CD14-positive monocyte (primary cell): ENCODE results near the gene RABGAP1. TPM values are rescaled to one million over a fixed set of nuclear protein-coding genes. Genes with fewer than 3 reads are reported as not detected.
A peak's percentile ranks its signal among the peaks of the same experiment; 100 is the strongest.
"Not testable (repeated sequence)": the region's sequence is repeated elsewhere in the genome, so short reads cannot be mapped to it uniquely, and the experiment has no call there.

Experiments
- DNase-seq, 3 donors: peaks; one replicate each; pipeline ENCODE4 v3.0.0-alpha.2; 2011 to 2022
- H2AFZ ChIP-seq: 2 replicates; pipeline ENCODE4 v1.6.0; 2012; ENCODE audit warnings: mild to moderate bottlenecking, low read depth, low read length, inconsistent platforms; ENCODE audit not compliant: insufficient read depth, poor library complexity, severe bottlenecking
- H3K27ac ChIP-seq, 2 donors: 1 replicate in 1 of 2; 2 replicates in 1 of 2; pipeline ENCODE4 v1.5.1; 2012 to 2013; ENCODE audit warnings: low read length in 2 of 2, control low read depth in 1 of 2, inconsistent platforms in 1 of 2, low read depth in 1 of 2, mild to moderate bottlenecking in 1 of 2
- H3K27me3 ChIP-seq, 2 donors: one replicate each; pipeline versions ENCODE4 v1.6.0 to v1.6.1; 2011 to 2013; ENCODE audit warnings: low read length in 2 of 2; ENCODE audit not compliant: control insufficient read depth in 2 of 2, insufficient read depth in 2 of 2
- H3K36me3 ChIP-seq, 2 donors: replicated peaks in 1 of 2; 1 replicate in 1 of 2; 2 replicates in 1 of 2; pipeline versions ENCODE4 v1.5.1 to v1.6.1; 2012 to 2013; ENCODE audit warnings: low read length in 2 of 2, control low read depth in 1 of 2, inconsistent platforms in 1 of 2, mild to moderate bottlenecking in 1 of 2; ENCODE audit not compliant: insufficient read depth in 2 of 2, control insufficient read depth in 1 of 2
- H3K4me1 ChIP-seq, 2 donors: 1 replicate in 1 of 2; 2 replicates in 1 of 2; pipeline versions ENCODE4 v1.5.1 to v1.6.1; 2012 to 2013; ENCODE audit warnings: low read length in 2 of 2, control low read depth in 1 of 2, inconsistent platforms in 1 of 2, mild to moderate bottlenecking in 1 of 2, moderate library complexity in 1 of 2; ENCODE audit not compliant: insufficient read depth in 2 of 2, control insufficient read depth in 1 of 2
- H3K4me2 ChIP-seq: replicated peaks from 2 replicates; pipeline ENCODE3; 2012; ENCODE audit warnings: low read length, moderate library complexity, mild to moderate bottlenecking; ENCODE audit not compliant: poor library complexity, severe bottlenecking; ENCODE audit errors: extremely low read depth
- H3K4me3 ChIP-seq, 3 experiments: fragments of 200-600 bp in 1 of 3; sonication (generic) in 1 of 3; replicated peaks in 1 of 3; 1 replicate in 2 of 3; 2 replicates in 1 of 3; pipeline ENCODE4 v1.5.1; 2011 to 2013; ENCODE audit warnings: low read length in 3 of 3, mild to moderate bottlenecking in 3 of 3, control low read depth in 2 of 3, low read depth in 2 of 3, inconsistent platforms in 1 of 3, moderate library complexity in 1 of 3
- H3K79me2 ChIP-seq: 2 replicates; pipeline ENCODE4 v1.6.0; 2012; ENCODE audit warnings: mild to moderate bottlenecking, control low read depth, inconsistent platforms, low read length, moderate library complexity; ENCODE audit not compliant: insufficient read depth
- H3K9ac ChIP-seq: 2 replicates; pipeline ENCODE4 v1.6.0; 2017; ENCODE audit warnings: low read length, mild to moderate bottlenecking; ENCODE audit not compliant: insufficient read depth, poor library complexity, severe bottlenecking
- H3K9me3 ChIP-seq, 2 donors: replicated peaks in 1 of 2; 1 replicate in 1 of 2; 2 replicates in 1 of 2; pipeline versions ENCODE4 v1.5.1 to v1.6.1; 2012 to 2013; ENCODE audit warnings: low read length in 2 of 2, control low read depth in 1 of 2; ENCODE audit not compliant: control insufficient read depth in 1 of 2, insufficient read depth in 1 of 2
- H4K20me1 ChIP-seq: 2 replicates; pipeline ENCODE4 v1.6.0; 2012; ENCODE audit warnings: mild to moderate bottlenecking, low read length, control low read depth, moderate library complexity; ENCODE audit not compliant: insufficient read depth
- H3K27ac Mint-ChIP-seq, 7 donors: one replicate each; pipeline ENCODE4 v1.8.0; 2020; ENCODE audit warnings: mild to moderate bottlenecking in 7 of 7, mixed read lengths in 7 of 7, moderate library complexity in 6 of 7, inconsistent platforms in 2 of 7
- H3K27me3 Mint-ChIP-seq, 3 donors: one replicate each; pipeline ENCODE4 v1.8.0; 2021 to 2022; ENCODE audit warnings: low read depth in 3 of 3, mild to moderate bottlenecking in 3 of 3, mixed read lengths in 3 of 3, moderate library complexity in 3 of 3, inconsistent platforms in 1 of 3
- H3K36me3 Mint-ChIP-seq, 2 donors: one replicate each; pipeline ENCODE4 v1.8.0; 2020; ENCODE audit warnings: mixed read lengths in 2 of 2, inconsistent platforms in 1 of 2, mild to moderate bottlenecking in 1 of 2
- H3K4me1 Mint-ChIP-seq: one replicate; pipeline ENCODE4 v1.8.0; 2020; ENCODE audit warnings: mild to moderate bottlenecking, mixed read lengths
- H3K4me3 Mint-ChIP-seq, 2 donors: one replicate each; pipeline ENCODE4 v1.8.0; 2020; ENCODE audit warnings: mild to moderate bottlenecking in 2 of 2, mixed read lengths in 2 of 2, moderate library complexity in 1 of 2
- H3K9me3 Mint-ChIP-seq, 7 donors: one replicate each; pipeline ENCODE4 v1.8.0; 2020 to 2022; ENCODE audit warnings: mixed read lengths in 7 of 7, mild to moderate bottlenecking in 6 of 7, moderate library complexity in 6 of 7, inconsistent platforms in 2 of 7
- WGBS: methylation state at CpG from one replicate; pipeline ENCODE4 v1.1.5; 2013; ENCODE audit warnings: missing lambda C conversion rate; ENCODE audit not compliant: insufficient coverage; 5-methylcytosine and 5-hydroxymethylcytosine counted together
- intact Hi-C, 2 donors: fragments of 100-400 bp; cut with micrococcal nuclease; formaldehyde crosslinking; loops; one replicate each; pipeline versions ENCODE4 v1.15.0 to v1.15.1; 2023
- polyA plus RNA-seq, 3 donors: library from polyadenylated mRNA; depleted of rRNA in 1 of 3; unstranded in 2 of 3; stranded (reverse) in 1 of 3; fragments of 300-500 nt in 2 of 3; fragments of >200 nt in 1 of 3; fragmentation: Illumina TruSeq in 2 of 3; gene quantifications; 1 replicate in 2 of 3; 2 replicates in 1 of 3; pipeline ENCODE4 v1.2.3, GENCODE V29; 2012 to 2021
- TF ChIP-seq, protein P1 (sequence below): fragments of 200-600 bp; IDR thresholded peaks from one replicate; pipeline ENCODE4 v1.8.0; 2022; ENCODE audit warnings: antibody characterized with exemption, mild to moderate bottlenecking

Gene RABGAP1
- polyA plus RNA-seq, 3 donors, result 14.7 to 24.1 (median 19.3) TPM

DNA sequence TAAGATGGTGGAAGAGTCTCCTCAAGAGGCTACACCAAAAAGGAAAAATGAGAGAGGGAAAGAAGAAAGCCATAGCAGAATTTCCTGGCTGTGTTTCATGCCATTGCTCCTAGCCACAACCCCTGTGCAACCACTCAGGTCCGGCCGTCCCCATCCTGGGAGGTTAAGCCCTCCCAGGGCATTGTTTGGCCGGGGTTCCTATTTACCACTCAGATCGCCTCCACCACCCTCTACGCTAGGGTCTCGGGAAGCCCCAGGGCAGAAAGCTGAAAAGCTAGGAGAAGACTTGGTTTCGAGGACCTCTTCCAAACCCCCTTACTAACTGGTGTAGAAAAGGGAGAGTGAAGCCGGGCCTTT lies 36.4 kb upstream of the RABGAP1 start:
- Histone ChIP-seq H3K27me3 (no peaks in the 10 kb centered on the region), H3K36me3 (peaks cover 0 to 11% of the 10 kb centered on the region in 2 donors), H3K4me2 (peak overlapping the region; percentile 90), H3K9me3 (peaks cover 0 to 3% of the 10 kb centered on the region in 2 donors), H4K20me1 (peaks cover under 1% of the 10 kb centered on the region), H3K4me3 (peak overlapping the region; percentile 63 to 93 (median 71)), H2AFZ (peak overlapping the region; percentile 84), H3K9ac (peak overlapping the region; percentile 98), H3K79me2 (peaks cover 54% of the 10 kb centered on the region), H3K4me1 (peaks cover 19 to 32% of the 10 kb centered on the region in 2 donors), H3K27ac (peak overlapping the region; percentile 83 to 90)
- intact Hi-C loops, result loop anchor here (2.0 to 10.0 kb wide), 4 partner anchors 36 to 640 kb away; partner anchors contain the start of genes RABGAP1 (in 2 of the 2), MRRF (in 1 of the 2) and RBM18 (in 1 of the 2)
- H3K4me1 Mint-ChIP-seq, result peaks cover 16% of the 10 kb centered on the region
- peak in 2 of 3 donors; percentile 16 to 34 for DNase-seq
- TF ChIP-seq, protein P1, sequence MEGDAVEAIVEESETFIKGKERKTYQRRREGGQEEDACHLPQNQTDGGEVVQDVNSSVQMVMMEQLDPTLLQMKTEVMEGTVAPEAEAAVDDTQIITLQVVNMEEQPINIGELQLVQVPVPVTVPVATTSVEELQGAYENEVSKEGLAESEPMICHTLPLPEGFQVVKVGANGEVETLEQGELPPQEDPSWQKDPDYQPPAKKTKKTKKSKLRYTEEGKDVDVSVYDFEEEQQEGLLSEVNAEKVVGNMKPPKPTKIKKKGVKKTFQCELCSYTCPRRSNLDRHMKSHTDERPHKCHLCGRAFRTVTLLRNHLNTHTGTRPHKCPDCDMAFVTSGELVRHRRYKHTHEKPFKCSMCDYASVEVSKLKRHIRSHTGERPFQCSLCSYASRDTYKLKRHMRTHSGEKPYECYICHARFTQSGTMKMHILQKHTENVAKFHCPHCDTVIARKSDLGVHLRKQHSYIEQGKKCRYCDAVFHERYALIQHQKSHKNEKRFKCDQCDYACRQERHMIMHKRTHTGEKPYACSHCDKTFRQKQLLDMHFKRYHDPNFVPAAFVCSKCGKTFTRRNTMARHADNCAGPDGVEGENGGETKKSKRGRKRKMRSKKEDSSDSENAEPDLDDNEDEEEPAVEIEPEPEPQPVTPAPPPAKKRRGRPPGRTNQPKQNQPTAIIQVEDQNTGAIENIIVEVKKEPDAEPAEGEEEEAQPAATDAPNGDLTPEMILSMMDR, result no peak
- no CpG with 5 or more reads among the region's 8 CpGs for WGBS
- no peaks in the 10 kb centered on the region for H3K9me3 Mint-ChIP-seq
- peak overlapping the region; percentile 91 to 96 (median 92) for H3K27ac Mint-ChIP-seq
- peak overlapping the region; percentile 90 to 94 for H3K4me3 Mint-ChIP-seq
- peaks cover 0 to 1% (median 0%) of the 10 kb centered on the region in 3 donors for H3K27me3 Mint-ChIP-seq
- peaks cover 8 to 11% of the 10 kb centered on the region in 2 donors for H3K36me3 Mint-ChIP-seq

DNA sequence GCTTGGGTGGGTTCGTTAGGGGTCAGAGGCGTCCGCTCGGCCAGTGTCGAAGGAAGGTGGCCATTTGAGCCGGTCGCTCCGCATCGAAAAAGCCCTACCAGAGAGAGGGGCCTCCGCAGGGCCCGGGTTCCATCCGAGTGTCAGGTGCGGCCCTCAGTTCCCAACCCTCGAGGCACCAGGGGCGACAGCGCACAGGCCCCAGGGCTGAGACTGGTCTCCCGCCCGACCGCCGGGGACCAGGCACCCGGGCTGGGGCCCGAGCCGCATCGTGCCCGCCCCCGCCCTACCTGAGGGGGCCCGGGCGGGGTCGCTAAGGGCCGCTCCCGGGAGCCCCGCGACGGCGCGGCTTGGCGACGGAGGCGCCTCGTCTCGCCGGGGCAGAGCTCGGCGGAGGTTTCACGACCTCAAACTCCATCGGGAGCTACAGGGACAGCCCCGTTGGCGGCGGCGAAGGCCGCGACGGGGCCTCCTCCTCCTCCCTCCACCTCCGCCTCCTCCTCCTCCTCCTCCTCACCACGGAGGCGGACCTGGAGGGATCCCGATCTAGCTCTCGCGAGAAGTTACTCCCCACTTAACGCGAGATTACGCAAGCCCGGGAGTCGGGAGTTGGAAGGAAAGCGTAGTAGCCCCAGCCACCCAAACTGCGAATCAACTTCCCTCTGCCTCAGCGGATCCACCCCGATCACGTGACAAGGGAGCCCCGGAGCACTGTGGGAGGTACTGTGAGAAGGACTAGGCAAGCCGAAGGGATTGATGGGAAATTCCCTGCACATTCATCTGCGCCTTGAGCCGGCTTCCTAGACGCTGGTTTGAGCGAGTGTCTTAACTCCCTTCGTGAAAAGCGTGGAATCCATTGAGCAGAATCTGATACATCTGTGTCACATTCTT lies 35.8 kb upstream of the RABGAP1 start, which contains the start of gene RC3H2:
RC3H2 (minus strand) TSS at position 537 of the 888 bp plus-strand sequence. CDS start 7,850 bp downstream, outside the sequence.
- Histone ChIP-seq H4K20me1 (no peaks in the 10 kb centered on the region), H3K27me3 (no peaks in the 10 kb centered on the region), H2AFZ (peak within 1 kb of the TSS; percentile 84), H3K4me2 (peak within 1 kb of the TSS; percentile 90), H3K27ac (peak within 1 kb of the TSS; percentile 83 to 90), H3K79me2 (peaks cover 50% of the 10 kb centered on the region), H3K4me1 (peaks cover 19 to 32% of the 10 kb centered on the region in 2 donors), H3K9ac (peak within 1 kb of the TSS; percentile 98), H3K4me3 (peak within 1 kb of the TSS; percentile 63 to 93 (median 71)), H3K36me3 (peaks cover 1 to 17% of the 10 kb centered on the region in 2 donors), H3K9me3 (peaks cover 0 to 3% of the 10 kb centered on the region in 2 donors)
- Mint-ChIP-seq H3K27me3 (peaks cover 0 to 1% (median 0%) of the 10 kb centered on the region in 3 donors), H3K36me3 (peaks cover 10 to 16% of the 10 kb centered on the region in 2 donors), H3K4me3 (peak within 1 kb of the TSS; percentile 90 to 94), H3K27ac (peak within 1 kb of the TSS; percentile 91 to 96 (median 93)), H3K9me3 (no peaks in the 10 kb centered on the region), H3K4me1 (peaks cover 16% of the 10 kb centered on the region)
- intact Hi-C loops, result loop anchor here (2.0 to 10.0 kb wide), 5 partner anchors 36 to 808 kb away; partner anchors contain the start of genes RABGAP1 (in 2 of the 2), MRRF (in 1 of the 2) and RBM18 (in 1 of the 2)
- WGBS, result under 1% methylated on average over 62 of the region's 77 CpGs
- TF ChIP-seq, protein P1, result no peak
- DNase-seq, result peak; percentile 99 to 100 (median 99)

DNA sequence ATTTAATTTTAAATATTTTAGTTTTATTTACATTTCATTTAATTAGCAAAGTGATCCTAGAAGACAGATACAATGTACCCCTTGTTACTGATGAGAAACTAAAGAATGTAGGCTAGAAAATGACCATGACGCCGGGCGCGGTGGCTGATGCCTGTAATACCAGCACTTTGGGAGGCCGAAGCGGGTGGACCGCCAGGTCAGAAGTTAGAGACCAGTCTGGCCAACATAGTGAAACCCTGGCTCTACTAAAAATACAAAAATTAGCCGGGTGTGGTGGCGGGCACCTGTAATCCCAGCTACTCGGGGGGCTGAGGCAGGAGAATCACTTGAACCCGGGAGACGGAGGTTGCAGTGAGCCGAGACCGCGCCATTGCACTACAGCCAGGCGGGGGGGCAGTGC lies 34.7 kb upstream of the RABGAP1 start:
- 95% methylated on average over 13 of the region's 16 CpGs for WGBS
- Mint-ChIP-seq H3K36me3 (peaks cover 18 to 25% of the 10 kb centered on the region in 2 donors), H3K4me1 (peaks cover 16% of the 10 kb centered on the region)
- not testable (repeated sequence) for H4K20me1 ChIP-seq, H3K4me3 ChIP-seq, H3K9me3 ChIP-seq, H3K27ac ChIP-seq, H3K4me3 Mint-ChIP-seq, H3K27ac Mint-ChIP-seq, H2AFZ ChIP-seq, H3K27me3 ChIP-seq, DNase-seq, H3K4me2 ChIP-seq, H3K9ac ChIP-seq, H3K9me3 Mint-ChIP-seq, H3K27me3 Mint-ChIP-seq
- peaks cover 12 to 27% of the 10 kb centered on the region in 2 donors for H3K36me3 ChIP-seq
- peaks cover 50% of the 10 kb centered on the region for H3K79me2 ChIP-seq
- intact Hi-C loops, result loop anchor here in 1 of 2 donors (5.0 to 10.0 kb wide), 3 partner anchors 89 to 809 kb away; partner anchors contain the start of genes MRRF and RBM18
- peaks cover 19 to 25% of the 10 kb centered on the region in 2 donors for H3K4me1 ChIP-seq
